Measurements from ENCODE around the gene DPH2.
A peak's percentile ranks its signal among the peaks of the same experiment; 100 is the strongest.

DPH2 gene

DNA sequence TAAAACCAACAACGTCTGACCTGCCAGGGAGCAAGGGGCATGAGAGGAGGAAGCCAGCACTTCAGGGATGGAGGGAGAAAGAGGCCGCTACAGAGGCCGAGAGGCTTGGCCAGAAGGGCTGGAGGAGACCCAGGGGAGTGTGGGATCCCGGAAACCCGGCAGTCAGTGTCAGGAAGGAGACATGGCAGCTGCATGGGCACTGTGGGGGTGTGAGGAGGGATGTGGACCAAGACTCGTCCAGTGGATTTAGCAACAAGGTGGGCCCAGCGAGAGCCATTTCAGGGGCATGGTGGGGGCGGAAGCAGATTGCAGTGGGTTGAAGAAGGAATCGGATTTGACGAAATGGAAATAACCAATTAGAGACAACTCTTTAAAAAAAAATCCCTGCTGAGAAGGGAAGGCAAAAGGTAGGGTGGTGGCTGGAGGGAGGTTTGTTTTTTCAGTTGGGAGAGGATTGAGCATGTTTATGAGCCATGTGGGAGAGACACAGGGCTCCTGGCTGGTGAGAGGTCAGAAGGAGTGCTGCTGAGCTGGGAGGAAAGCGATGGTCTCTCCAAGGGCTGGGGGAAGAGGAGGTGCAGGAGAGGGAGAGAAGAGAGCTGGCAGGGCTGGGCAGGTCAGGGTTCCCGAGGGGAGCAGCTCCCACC is 13.6 kb downstream of the DPH2 start:
- DNase-seq (ENCODE audit: low read depth) = no peak

DNA sequence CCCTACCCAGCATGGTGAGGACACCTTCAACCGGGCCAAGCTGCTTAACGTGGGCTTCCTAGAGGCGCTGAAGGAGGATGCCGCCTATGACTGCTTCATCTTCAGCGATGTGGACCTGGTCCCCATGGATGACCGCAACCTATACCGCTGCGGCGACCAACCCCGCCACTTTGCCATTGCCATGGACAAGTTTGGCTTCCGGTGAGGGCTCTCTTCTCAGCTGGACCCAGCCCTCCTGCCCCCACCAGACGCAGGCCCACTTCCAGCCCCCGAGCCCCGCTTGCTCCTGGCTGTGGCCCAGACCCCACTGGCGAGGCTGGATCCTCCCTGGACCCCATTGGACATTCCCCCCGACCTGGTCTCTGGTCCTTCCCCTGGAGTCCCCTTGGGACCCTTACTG is 15.0 kb downstream of the DPH2 start:
- no peak for DNase-seq (ENCODE audit: low read depth)

DNA sequence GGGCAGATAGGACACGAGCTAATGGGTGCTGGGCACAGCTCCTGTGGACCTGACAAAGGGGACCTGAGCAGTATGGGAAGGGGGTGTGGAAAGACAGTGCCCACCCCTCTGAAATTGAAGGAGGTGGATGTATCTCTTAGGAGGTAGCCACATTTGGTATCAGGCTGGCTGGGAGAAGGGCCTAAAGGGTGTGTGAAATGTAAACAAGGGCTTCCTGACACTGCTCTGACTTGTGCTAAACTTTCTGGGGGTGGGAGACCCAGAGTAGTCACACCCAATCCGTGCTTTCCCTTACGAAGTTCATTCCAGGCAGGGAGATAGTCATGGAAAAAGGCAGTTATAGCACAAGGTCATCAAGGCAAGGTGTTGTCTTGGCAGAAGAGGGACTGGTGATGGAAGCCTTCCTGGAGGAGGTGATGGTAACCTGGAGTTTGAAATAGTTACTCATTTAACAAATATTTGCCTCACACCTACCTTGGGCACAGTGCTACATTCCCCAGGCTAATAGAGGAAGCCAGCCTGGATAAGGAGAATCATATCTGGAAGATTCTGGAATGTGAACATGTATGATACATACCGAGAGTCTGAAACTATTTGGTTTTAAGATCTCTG is 16.3 kb downstream of the DPH2 start:
- no peak for DNase-seq (ENCODE audit: low read depth)

DNA sequence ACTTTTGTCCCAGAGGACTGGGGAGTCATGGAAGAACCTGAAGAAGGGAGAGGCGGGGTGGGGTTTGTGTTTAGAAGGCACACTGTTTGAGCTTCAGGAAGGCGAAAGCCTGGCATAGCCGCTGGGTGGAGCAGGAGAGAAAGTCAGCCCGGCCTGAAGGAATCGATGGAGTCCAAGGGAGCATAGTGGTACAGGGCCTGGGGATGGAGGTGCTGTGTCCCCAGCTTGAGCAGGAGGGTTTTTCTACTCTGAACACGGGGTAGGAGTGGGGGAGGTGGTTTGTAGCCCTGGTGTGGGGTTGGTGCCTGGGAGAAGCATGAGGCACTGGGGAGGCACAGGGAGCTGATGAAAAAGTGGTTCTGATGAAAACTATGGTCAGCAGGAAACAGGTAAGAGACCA is 16.9 kb downstream of the DPH2 start:
- no peak for DNase-seq (ENCODE audit: low read depth)

- no peak for DNase-seq (ENCODE audit: low read depth)
Measured at GRCh38 chr1:43987159-43987902, 17.5 kb downstream of the DPH2 start.

DNA sequence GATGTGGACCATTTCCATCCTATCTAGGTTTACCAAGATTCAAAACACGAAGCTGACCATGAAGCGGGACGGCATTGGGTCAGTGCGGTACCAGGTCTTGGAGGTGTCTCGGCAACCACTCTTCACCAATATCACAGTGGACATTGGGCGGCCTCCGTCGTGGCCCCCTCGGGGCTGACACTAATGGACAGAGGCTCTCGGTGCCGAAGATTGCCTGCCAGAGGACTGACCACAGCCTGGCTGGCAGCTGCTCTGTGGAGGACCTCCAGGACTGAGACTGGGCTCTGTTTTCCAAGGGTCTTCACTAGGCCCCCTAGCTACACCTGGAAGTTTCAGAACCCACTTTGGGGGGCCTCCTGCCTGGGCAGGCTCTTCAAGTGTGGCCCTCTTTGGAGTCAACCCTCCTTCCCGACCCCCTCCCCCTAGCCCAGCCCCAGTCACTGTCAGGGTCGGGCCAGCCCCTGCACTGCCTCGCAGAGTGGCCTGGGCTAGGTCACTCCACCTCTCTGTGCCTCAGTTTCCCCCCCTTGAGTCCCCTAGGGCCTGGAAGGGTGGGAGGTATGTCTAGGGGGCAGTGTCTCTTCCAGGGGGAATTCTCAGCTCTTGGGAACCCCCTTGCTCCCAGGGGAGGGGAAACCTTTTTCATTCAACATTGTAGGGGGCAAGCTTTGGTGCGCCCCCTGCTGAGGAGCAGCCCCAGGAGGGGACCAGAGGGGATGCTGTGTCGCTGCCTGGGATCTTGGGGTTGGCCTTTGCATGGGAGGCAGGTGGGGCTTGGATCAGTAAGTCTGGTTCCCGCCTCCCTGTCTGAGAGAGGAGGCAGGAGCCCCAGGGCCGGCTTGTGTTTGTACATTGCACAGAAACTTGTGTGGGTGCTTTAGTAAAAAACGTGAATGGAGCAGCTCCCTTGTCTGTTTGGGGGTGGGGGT is 20.7 kb downstream of the DPH2 start:
- no peak for DNase-seq (ENCODE audit: low read depth)

DNA sequence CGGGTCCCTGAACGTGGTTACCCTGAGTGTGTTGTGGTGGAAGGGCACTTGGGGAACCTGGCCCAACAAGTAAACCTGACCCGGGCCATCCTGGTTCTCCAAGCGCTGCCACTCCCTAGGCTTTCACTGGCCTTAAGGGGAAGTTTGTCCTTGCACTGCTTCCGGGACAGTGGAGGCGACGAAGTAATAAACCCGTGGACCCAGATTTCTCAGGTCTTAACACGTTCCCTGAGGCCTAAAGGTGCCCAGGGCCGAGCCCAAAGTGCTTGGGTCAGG is 21.3 kb downstream of the DPH2 start:
- no peak for DNase-seq (ENCODE audit: low read depth)

DNA sequence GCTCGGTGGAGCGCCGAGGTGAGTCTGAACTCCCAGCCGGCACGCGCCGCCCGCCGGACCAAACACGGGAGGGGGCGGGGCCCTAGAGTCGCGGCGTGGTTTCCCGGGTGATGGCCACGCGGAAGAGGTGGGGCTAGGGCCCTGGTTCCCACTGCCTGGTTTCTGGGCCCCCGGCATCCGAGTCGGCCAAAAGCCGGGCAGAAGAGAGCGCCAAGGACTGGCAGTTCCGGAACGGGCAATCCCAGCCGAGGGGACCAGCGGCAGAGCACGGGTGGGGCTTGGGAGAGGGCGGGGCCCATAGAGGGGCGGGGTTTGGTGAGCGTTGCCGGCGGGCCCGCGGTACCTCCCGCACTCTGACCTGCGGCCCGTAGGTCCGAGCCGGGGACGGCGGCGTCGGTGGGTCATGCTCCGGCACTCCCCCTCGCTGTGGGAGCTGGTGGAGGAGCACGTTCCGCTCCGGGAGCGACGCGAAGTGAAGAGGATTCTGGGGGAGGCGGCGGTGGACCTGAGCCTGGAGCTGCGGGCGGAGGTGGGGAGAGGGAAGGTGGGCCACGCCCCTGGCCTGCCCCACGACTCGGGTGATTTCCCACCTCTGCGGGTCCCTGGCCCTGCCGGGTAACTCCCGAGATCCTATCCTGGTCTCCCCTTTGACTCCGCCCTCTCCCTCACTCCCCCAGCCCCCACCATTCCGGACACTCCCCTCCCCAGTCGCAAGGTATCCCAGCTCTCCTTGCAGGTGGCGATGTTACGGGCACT is 21.8 kb downstream of the DPH2 start, which contains the start of gene CCDC24:
Gene CCDC24, plus strand, starts transcription at position 124 of the 756 bp plus-strand sequence. Its CDS starts 280 bp downstream, at position 404.
- peak; percentile 65 for DNase-seq (ENCODE audit: low read depth)

DNA sequence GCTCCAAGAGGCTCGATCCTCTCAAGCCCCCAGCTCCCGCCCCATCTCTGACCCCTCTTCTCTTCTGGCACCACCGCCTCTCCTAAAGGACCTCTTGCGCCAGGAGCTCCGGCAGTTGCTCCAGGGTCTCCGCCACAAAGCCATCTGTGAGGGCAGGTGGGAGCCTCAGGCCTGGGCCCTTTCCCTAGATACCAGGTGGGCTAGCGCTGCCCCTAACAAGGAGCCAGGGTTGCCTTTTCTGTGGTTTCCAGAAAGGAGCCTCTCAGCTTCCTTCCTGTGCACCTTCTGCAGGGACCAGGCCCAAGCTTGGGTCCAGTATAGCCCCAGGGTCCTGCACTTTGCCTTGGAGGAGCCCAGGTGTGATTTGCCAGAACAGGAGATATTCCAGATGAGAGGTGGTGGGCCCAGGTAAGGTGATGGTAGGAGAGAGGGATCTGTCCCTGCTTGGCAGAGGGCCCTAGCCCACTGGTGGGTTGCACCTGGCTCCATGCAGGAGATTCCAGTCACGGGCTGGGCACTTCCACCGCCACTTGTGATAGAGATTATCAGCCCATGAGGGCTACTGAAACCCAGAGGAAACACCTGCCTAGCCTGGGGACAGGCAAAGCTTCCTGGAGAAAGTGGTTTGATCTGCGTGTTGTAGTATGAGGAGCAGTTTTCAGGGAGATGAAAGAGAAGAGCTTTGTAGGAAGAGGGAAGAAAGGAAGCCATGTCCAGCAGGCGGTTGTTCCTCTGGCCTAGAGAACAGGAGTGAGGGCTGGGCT is 22.6 kb downstream of the DPH2 start:
- DNase-seq (ENCODE audit: low read depth) = no peak

GRCh38 chr1:43993206-43993914 is 23.6 kb downstream of the DPH2 start:
- no peak for DNase-seq (ENCODE audit: low read depth)

DNA sequence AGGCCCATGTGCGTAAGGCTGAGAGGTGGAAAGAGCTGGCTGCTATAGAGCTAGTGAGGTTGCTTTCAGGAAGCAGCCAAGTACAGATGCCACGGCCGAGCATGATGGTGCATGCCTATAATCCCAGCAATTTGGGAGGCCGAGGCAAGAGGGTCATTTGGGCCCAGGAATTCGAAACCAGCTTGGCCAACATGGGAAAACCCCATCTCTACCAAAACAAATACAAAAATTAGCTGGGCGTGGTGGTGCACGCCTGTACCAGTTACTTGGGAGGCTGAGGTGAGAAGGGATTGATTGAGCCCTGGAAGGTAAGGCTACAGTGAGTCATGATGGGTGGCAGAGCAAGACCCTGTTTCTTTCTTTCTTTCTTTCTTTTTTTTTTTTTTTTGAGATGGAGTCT is 24.3 kb downstream of the DPH2 start:
- no peak for DNase-seq (ENCODE audit: low read depth)

DNA sequence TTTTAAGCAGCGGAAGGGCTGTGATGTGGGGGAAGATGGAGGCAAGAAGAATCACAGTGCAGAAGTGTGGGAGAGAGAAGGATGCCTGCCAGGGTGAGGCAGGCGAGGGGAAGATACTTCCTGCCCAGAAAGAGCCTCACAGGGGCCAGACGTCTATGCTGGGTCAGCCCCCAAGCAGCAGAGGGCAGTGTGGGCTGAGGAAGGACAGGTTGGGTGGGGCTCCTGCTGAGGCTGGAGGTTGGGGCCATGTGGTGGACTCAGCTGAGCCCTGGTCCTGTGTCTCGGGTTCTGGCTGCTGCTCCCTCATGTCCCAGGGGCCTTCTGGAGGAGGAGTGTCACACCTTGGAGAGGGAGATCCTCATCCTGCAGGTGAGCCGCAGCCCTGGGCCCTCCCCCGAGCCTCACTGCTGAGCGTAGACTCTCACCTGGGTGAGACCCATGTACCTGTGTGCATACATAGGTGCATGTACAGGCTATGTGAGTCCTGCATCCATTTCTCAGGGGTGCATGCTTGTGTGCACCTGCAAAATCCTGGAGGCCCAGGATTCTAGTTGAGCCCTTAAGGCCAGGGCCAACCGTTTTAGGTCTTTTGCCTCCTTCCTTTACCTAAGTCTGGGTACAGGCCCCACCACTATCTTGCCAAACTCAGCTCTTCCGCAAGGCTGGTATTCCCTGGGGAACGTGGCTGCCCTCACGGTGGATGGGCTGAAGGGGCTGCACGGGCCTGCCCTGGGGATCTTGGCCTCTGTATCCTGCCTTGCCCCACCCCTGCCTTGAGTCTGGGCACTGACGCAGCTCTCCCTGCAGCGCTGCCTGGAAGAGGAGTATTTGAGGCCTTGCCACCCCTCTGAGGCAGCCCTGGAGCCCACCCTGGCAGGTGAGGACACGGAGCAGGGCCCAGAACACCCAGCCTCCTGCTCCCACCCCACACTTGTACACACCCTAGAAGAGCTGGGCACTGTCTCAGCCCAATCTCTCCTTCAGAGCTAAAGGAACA is 25.3 kb downstream of the DPH2 start:
- no peak for DNase-seq (ENCODE audit: low read depth)

- no peak for DNase-seq (ENCODE audit: low read depth)
Measured at GRCh38 chr1:43995984-43996732, 26.3 kb downstream of the DPH2 start.

- DNase-seq (ENCODE audit: low read depth) = no peak
Measured at GRCh38 chr1:43996733-43997115, 26.9 kb downstream of the DPH2 start.

GRCh38 chr1:43997295-43997999 is 27.6 kb downstream of the DPH2 start:
- DNase-seq (ENCODE audit: low read depth) = no peak

GRCh38 chr1:43998000-43998378 is 28.2 kb downstream of the DPH2 start:
- DNase-seq (ENCODE audit: low read depth) = no peak

DNA sequence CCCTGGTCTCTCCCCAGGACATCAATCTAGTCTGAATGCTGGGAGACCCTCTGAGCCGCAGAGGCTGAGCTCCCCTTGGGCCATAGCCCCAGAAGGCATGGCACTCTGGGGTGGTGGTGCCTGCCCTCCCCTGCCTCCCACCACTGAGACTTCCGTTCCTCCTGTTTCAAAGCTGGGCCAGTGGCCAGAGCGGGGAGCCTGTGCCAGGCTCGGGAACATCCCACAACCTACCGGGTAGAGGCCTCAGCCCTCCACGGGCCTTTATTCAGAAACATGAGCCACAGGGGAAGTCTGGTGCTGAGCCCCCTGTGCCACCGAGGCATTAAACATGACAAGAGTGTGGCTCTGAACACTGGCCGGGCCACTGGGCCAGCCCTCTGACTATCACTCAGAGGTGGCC is 29.6 kb downstream of the DPH2 start:
- no peak for DNase-seq (ENCODE audit: low read depth)

All from stimulated activated CD8-positive, alpha-beta memory T cell treated with anti-CD3 and anti-CD28 coated beads, Interleukin-12 subunit alpha, Interleukin-12 subunit beta, amount 100 ng/mL, for 4 hours (primary cell).